NB4 (cell line): ENCODE measurements around the gene RFFL.

Experiments
- MYC ChIP-seq: IDR thresholded peaks from 2 replicates; pipeline ENCODE4 v1.6.1; 2011; ENCODE audit warnings: low read depth, low read length
- POLR2A ChIP-seq: IDR thresholded peaks from 2 replicates; pipeline ENCODE4 v1.6.1; 2011; ENCODE audit warnings: mild to moderate bottlenecking; ENCODE audit not compliant: insufficient read length; ENCODE audit errors: extremely low read depth
- TF ChIP-seq, protein P1 (sequence below): IDR thresholded peaks from one replicate; pipeline ENCODE4 v1.5.1; 2012; ENCODE audit warnings: low read depth, low read length
- TF ChIP-seq, protein P2 (sequence below): IDR thresholded peaks from 2 replicates; pipeline ENCODE4 v1.6.1; 2011; ENCODE audit warnings: low read depth, low read length

DNA sequence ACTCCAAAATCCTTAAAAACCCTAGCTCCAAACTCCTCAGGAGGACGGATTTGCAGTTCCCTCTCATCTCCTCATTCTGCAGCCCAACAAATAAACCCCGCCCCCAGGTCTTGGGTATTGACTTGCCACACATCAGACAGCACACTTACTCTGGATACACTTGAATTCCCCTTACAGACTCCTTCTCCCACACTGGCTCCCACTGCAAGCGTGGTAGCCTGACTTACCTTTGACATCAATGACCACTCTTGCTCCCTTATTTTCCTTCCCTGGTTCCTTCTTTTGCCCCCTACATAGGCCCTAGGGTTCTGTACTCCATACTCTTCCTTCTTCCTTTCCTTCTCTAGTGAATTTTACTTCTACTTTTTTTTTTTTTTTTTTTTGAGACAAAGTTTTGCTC lies 7.5 kb downstream of the RFFL start:
- TF ChIP-seq, protein P1, sequence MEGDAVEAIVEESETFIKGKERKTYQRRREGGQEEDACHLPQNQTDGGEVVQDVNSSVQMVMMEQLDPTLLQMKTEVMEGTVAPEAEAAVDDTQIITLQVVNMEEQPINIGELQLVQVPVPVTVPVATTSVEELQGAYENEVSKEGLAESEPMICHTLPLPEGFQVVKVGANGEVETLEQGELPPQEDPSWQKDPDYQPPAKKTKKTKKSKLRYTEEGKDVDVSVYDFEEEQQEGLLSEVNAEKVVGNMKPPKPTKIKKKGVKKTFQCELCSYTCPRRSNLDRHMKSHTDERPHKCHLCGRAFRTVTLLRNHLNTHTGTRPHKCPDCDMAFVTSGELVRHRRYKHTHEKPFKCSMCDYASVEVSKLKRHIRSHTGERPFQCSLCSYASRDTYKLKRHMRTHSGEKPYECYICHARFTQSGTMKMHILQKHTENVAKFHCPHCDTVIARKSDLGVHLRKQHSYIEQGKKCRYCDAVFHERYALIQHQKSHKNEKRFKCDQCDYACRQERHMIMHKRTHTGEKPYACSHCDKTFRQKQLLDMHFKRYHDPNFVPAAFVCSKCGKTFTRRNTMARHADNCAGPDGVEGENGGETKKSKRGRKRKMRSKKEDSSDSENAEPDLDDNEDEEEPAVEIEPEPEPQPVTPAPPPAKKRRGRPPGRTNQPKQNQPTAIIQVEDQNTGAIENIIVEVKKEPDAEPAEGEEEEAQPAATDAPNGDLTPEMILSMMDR, result no peak
- TF ChIP-seq POLR2A (no peak), MYC (no peak)
- TF ChIP-seq, protein P2, sequence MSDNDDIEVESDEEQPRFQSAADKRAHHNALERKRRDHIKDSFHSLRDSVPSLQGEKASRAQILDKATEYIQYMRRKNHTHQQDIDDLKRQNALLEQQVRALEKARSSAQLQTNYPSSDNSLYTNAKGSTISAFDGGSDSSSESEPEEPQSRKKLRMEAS, result no peak
